ENCODE results near the gene NFKB2.

The NFKB2 gene

DNA sequence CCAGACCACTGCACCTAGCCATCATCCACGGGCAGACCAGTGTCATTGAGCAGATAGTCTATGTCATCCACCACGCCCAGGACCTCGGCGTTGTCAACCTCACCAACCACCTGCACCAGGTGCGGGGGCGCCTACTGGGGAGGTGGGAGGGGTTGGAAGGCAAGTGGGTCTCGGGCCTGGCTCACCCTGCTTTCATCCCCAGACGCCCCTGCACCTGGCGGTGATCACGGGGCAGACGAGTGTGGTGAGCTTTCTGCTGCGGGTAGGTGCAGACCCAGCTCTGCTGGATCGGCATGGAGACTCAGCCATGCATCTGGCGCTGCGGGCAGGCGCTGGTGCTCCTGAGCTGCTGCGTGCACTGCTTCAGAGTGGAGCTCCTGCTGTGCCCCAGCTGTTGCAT lies 4.6 kb downstream of the NFKB2 start:
- Mint-ChIP-seq H3K9me3 (no peaks in the 10 kb centered on the region), H3K36me3 (peaks cover 50 to 77% of the 10 kb centered on the region in 2 donors), H3K27me3 (no peaks in the 10 kb centered on the region), H3K4me1 (peaks cover 39 to 76% of the 10 kb centered on the region in 2 donors), H3K27ac (peak overlapping the region; percentile 93), H3K4me3 (peak overlapping the region; percentile 92 to 97)
- ATAC-seq (replicated peaks) (no peak), DNase-seq (no peak)

GRCh38 chr10:102400598-102401341 lies 5.3 kb downstream of the NFKB2 start:
- DNase-seq, result no peak
- peak overlapping the region in 1 of 2 donors; percentile 48 for H3K4me3 Mint-ChIP-seq
- peaks cover 39 to 83% of the 10 kb centered on the region in 2 donors for H3K4me1 Mint-ChIP-seq

DNA sequence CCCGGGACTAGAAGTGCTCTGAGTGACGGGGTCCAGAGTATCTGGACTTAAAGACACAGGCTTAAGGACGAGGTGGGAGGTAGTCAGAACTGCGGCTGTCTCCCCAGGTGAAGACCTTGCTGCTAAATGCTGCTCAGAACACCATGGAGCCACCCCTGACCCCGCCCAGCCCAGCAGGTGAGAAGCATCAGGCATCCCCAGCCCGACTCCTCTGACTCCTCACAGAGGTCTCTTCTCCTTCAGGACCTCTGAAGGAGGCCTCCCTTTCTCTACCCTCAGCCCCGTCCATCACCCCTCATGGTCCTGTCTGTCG lies 5.8 kb downstream of the NFKB2 start:
- Mint-ChIP-seq H3K27ac (peak overlapping the region; percentile 65), H3K4me3 (peak overlapping the region in 1 of 2 donors; percentile 17)
- no peak for ATAC-seq (replicated peaks)

More at GRCh38 chr10:102400598-102401341, 5.3 kb downstream of the NFKB2 start:
- peak overlapping the region; percentile 82 for H3K27ac Mint-ChIP-seq
- no peak for ATAC-seq (replicated peaks)
- H3K36me3 Mint-ChIP-seq, result peaks cover 53 to 77% of the 10 kb centered on the region in 2 donors
- H3K27me3 Mint-ChIP-seq, result no peaks in the 10 kb centered on the region
- no peaks in the 10 kb centered on the region for H3K9me3 Mint-ChIP-seq

GRCh38 chr10:102401735-102402511 lies 6.4 kb downstream of the NFKB2 start:
- ATAC-seq (replicated peaks) (no peak), DNase-seq (no peak)
- Mint-ChIP-seq H3K9me3 (no peaks in the 10 kb centered on the region), H3K4me1 (peaks cover 39 to 83% of the 10 kb centered on the region in 2 donors), H3K4me3 (peak overlapping the region in 1 of 2 donors; percentile 54), H3K27me3 (peaks cover 0 to 3% of the 10 kb centered on the region in 2 donors), H3K36me3 (peaks cover 42 to 66% of the 10 kb centered on the region in 2 donors), H3K27ac (peak overlapping the region; percentile 71)

More for the DNA sequence above, 5.8 kb downstream of the NFKB2 start:
- H3K27me3 Mint-ChIP-seq, result no peaks in the 10 kb centered on the region
- peaks cover 40 to 85% of the 10 kb centered on the region in 2 donors for H3K4me1 Mint-ChIP-seq
- H3K9me3 Mint-ChIP-seq, result no peaks in the 10 kb centered on the region
- H3K36me3 Mint-ChIP-seq, result peaks cover 47 to 72% of the 10 kb centered on the region in 2 donors
- no peak for DNase-seq

DNA sequence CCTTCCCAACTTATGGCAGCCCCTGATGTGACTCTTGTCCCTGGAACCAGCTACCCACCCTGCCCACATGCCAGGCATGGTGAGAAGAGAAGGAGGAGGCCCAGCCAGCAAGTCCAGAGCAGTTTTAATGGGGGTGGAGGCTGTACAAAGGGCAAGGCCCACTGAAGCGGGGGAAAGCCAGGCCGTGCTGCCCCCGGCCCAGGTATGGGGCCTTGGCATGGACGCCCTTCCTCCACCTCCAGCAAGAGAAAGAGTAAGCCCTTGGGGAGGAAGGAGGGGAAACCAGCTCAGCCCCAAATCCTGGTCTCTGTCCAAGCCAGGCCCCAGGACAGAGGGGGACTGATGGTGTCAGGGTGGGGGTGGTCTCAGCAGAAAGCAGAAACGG lies 7.0 kb downstream of the NFKB2 start:
- Mint-ChIP-seq H3K4me3 (peak overlapping the region in 1 of 2 donors; percentile 54), H3K4me1 (peaks cover 38 to 81% of the 10 kb centered on the region in 2 donors), H3K36me3 (peaks cover 40 to 61% of the 10 kb centered on the region in 2 donors)

GRCh38 chr10:102403115-102403514 lies 7.6 kb downstream of the NFKB2 start:
- Mint-ChIP-seq H3K27ac (no peak overlapping the region), H3K4me1 (peaks cover 40 to 75% of the 10 kb centered on the region in 2 donors), H3K9me3 (no peaks in the 10 kb centered on the region), H3K27me3 (peaks cover 6 to 14% of the 10 kb centered on the region in 2 donors), H3K36me3 (peaks cover 35 to 54% of the 10 kb centered on the region in 2 donors), H3K4me3 (no peak overlapping the region)
- no peak for ATAC-seq (replicated peaks)
- no peak for DNase-seq

More for the DNA sequence above, 7.0 kb downstream of the NFKB2 start:
- ATAC-seq (replicated peaks) (no peak), DNase-seq (no peak)
- Mint-ChIP-seq H3K27me3 (peaks cover under 1 to 8% of the 10 kb centered on the region in 2 donors), H3K27ac (peak overlapping the region; percentile 71), H3K9me3 (no peaks in the 10 kb centered on the region)

- peaks cover 38 to 72% of the 10 kb centered on the region in 2 donors for H3K4me1 Mint-ChIP-seq
- no peak for ATAC-seq (replicated peaks)
- H3K27me3 Mint-ChIP-seq, result peaks cover 14 to 23% of the 10 kb centered on the region in 2 donors
- DNase-seq, result peak; percentile 4
- H3K27ac Mint-ChIP-seq, result peak overlapping the region; percentile 87
- H3K9me3 Mint-ChIP-seq, result no peaks in the 10 kb centered on the region
- H3K36me3 Mint-ChIP-seq, result peaks cover 24 to 44% of the 10 kb centered on the region in 2 donors
- H3K4me3 Mint-ChIP-seq, result peak overlapping the region; percentile 35 to 52
These were observed 9.0 kb downstream of the NFKB2 start for GRCh38 chr10:102404361-102405107.

DNA sequence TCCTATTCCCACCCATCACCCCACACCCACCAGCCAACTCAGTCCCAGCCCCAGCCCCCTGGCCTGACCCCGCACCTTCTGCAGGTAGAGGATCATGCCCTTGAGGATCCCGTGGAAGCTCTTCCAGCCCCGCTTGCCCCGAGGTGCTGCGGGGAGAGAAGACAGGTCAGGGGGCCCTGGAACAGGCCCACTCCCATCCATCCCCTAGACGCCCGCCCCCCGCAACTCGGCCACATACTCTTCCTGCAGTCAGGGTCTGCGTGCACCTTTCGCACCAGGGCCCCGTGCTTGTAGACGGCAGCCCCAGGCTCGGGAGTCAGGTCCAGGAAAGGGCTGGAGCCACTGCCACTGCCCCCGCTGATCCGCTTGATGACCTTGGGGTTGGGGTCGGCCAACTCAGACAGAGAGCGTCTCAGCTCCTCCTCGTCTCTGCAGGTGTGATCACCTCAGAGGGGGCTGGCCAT lies 9.6 kb downstream of the NFKB2 start:
- no peaks in the 10 kb centered on the region for H3K9me3 Mint-ChIP-seq
- peaks cover 18 to 40% of the 10 kb centered on the region in 2 donors for H3K36me3 Mint-ChIP-seq
- peak overlapping the region in 1 of 2 donors; percentile 15 for H3K4me3 Mint-ChIP-seq
- no peak for ATAC-seq (replicated peaks)
- no peak for DNase-seq
- peaks cover 20 to 29% of the 10 kb centered on the region in 2 donors for H3K27me3 Mint-ChIP-seq
- peaks cover 38 to 74% of the 10 kb centered on the region in 2 donors for H3K4me1 Mint-ChIP-seq
- peak overlapping the region; percentile 86 for H3K27ac Mint-ChIP-seq

- peak overlapping the region; percentile 4 to 15 for H3K4me3 Mint-ChIP-seq
These were observed 10.1 kb downstream of the NFKB2 start for GRCh38 chr10:102405632-102406031.

GRCh38 chr10:102406815-102407214 lies 11.3 kb downstream of the NFKB2 start:
- peak overlapping the region; percentile 80 for H3K27ac Mint-ChIP-seq
- no peak for DNase-seq
- H3K36me3 Mint-ChIP-seq, result peaks cover 11 to 26% of the 10 kb centered on the region in 2 donors
- peak overlapping the region in 1 of 2 donors; percentile 2 for H3K4me3 Mint-ChIP-seq
- H3K9me3 Mint-ChIP-seq, result no peaks in the 10 kb centered on the region
- H3K4me1 Mint-ChIP-seq, result peaks cover 40 to 70% of the 10 kb centered on the region in 2 donors
- ATAC-seq (replicated peaks), result peak in 1 of 2 donors; percentile 3
- peaks cover 32 to 43% of the 10 kb centered on the region in 2 donors for H3K27me3 Mint-ChIP-seq

More at GRCh38 chr10:102405632-102406031, 10.1 kb downstream of the NFKB2 start:
- Mint-ChIP-seq H3K36me3 (peaks cover 13 to 35% of the 10 kb centered on the region in 2 donors), H3K4me1 (peaks cover 33 to 72% of the 10 kb centered on the region in 2 donors), H3K27ac (peak overlapping the region; percentile 86), H3K27me3 (peaks cover 21 to 31% of the 10 kb centered on the region in 2 donors), H3K9me3 (no peaks in the 10 kb centered on the region)
- DNase-seq (no peak), ATAC-seq (replicated peaks) (no peak)

DNA sequence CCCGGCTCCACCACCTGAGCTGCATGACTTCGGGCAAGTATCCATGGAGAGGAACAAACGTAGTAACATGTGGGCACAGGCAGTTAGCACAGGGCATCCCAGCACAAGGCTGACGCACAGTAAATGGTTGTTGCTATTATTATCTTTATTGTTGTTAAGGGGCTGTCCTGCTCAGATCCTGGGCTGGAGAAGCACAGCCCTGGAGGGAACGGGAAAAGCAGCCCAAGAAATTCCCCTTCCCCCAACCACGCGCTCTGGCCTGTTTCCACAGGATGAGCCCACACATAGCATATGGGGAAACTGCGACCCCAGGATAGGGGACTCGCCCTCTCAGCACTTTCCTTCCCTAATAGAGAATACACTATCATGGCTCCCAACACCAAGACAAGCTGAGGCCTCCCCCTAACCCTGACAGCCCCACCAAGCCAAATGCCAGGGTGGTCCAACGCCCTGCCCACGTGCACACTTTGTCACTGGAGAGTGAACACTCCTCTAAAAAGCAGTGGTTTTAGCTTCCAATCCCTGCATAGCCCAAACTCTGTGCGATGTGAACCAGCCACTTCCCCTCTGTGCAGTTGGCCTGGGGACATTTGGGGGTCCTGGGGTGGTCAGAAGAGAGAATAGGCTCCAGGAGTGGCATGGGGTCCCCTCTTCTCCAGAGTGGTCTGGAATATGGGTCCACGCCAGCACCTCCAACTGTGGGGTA lies 12.1 kb downstream of the NFKB2 start:
- peak overlapping the region; percentile 80 for H3K27ac Mint-ChIP-seq
- no peaks in the 10 kb centered on the region for H3K9me3 Mint-ChIP-seq
- ATAC-seq (replicated peaks) (no peak), DNase-seq (no peak)
- H3K4me3 Mint-ChIP-seq, result peak overlapping the region; percentile 18 to 67
- H3K36me3 Mint-ChIP-seq, result peaks cover 6 to 19% of the 10 kb centered on the region in 2 donors
- peaks cover 35 to 63% of the 10 kb centered on the region in 2 donors for H3K4me1 Mint-ChIP-seq
- H3K27me3 Mint-ChIP-seq, result peaks cover 37 to 51% of the 10 kb centered on the region in 2 donors

GRCh38 chr10:102408131-102408727 lies 12.7 kb downstream of the NFKB2 start:
- ATAC-seq (replicated peaks) (peak in 1 of 2 donors; percentile 8), DNase-seq (peak; percentile 5)
- peaks cover 40 to 57% of the 10 kb centered on the region in 2 donors for H3K27me3 Mint-ChIP-seq
- no peaks in the 10 kb centered on the region for H3K9me3 Mint-ChIP-seq
- peaks cover 6 to 18% of the 10 kb centered on the region in 2 donors for H3K36me3 Mint-ChIP-seq
- H3K27ac Mint-ChIP-seq, result peak overlapping the region; percentile 82
- H3K4me1 Mint-ChIP-seq, result peaks cover 40 to 66% of the 10 kb centered on the region in 2 donors
- peak overlapping the region; percentile 54 to 67 for H3K4me3 Mint-ChIP-seq
